Measurements from ENCODE around the gene PARD3B. TPM values are rescaled to one million over a fixed set of nuclear protein-coding genes. Genes with fewer than 3 reads are reported as not detected.

The PARD3B gene
- total and polyA plus RNA-seq, 4 donors: 6.8 to 50.9 (median 22.5) TPM

- H3K27me3 ChIP-seq (ENCODE audit: control insufficient read depth in 1 of 2, insufficient read depth in 2 of 2, low read length in 1 of 2): peaks cover 0 to 1% of the 10 kb centered on the region in 2 donors
- intact Hi-C loops (cut with DNase I): no loop called here
- no peak for DNase-seq
These were observed 317.5 kb downstream of the PARD3B start for GRCh38 chr2:204862809-204863208.

GRCh38 chr2:204863336-204863735 lies 318.1 kb downstream of the PARD3B start:
- Histone ChIP-seq H3K27ac (ENCODE audit: low read depth in 1 of 2, low read length in 2 of 2) (no peak overlapping the region), H3K36me3 (ENCODE audit: control insufficient read depth in 1 of 2, insufficient read depth in 2 of 2, low read length in 1 of 2) (no peaks in the 10 kb centered on the region), H3K27me3 (ENCODE audit: control insufficient read depth in 1 of 2, insufficient read depth in 2 of 2, low read length in 1 of 2) (peaks cover 0 to 1% of the 10 kb centered on the region in 2 donors), H3K9me3 (ENCODE audit: control insufficient read depth, low read length) (no peaks in the 10 kb centered on the region), H3K4me3 (ENCODE audit: low read length in 2 of 2) (no peak overlapping the region), H3K4me1 (ENCODE audit: control insufficient read depth in 1 of 2, insufficient read depth in 2 of 2, low read length in 2 of 2) (peaks cover 0 to 1% of the 10 kb centered on the region in 2 donors)
- ATAC-seq (ENCODE audit: low FRiP score) (no peak), DNase-seq (no peak)
- WGBS, 2 donors: 56 to 65% methylated on average over 4 of the region's 4 CpGs
- intact Hi-C loops (cut with DNase I): no loop called here

More at GRCh38 chr2:204862809-204863208, 317.5 kb downstream of the PARD3B start:
- H3K4me1 ChIP-seq (ENCODE audit: control insufficient read depth in 1 of 2, insufficient read depth in 2 of 2, low read length in 2 of 2): peaks cover 0 to 1% of the 10 kb centered on the region in 2 donors
- H3K27ac ChIP-seq (ENCODE audit: low read depth in 1 of 2, low read length in 2 of 2): no peak overlapping the region
- H3K9me3 ChIP-seq (ENCODE audit: control insufficient read depth, low read length): no peaks in the 10 kb centered on the region
- no peak overlapping the region for H3K4me3 ChIP-seq (ENCODE audit: low read length in 2 of 2)
- H3K36me3 ChIP-seq (ENCODE audit: control insufficient read depth in 1 of 2, insufficient read depth in 2 of 2, low read length in 1 of 2): no peaks in the 10 kb centered on the region
- WGBS, 2 donors: 95 to 99% methylated on average over 7 of the region's 7 CpGs
- no peak for ATAC-seq (ENCODE audit: low FRiP score)

GRCh38 chr2:204869132-204869823 lies 324.0 kb downstream of the PARD3B start:
- H3K27me3 ChIP-seq (ENCODE audit: control insufficient read depth in 1 of 2, insufficient read depth in 2 of 2, low read length in 1 of 2): no peaks in the 10 kb centered on the region
- no peak for DNase-seq
- intact Hi-C loops (cut with DNase I): no loop called here
- 6 to 7% methylated on average over 3 of the region's 3 CpGs for WGBS, 2 donors
- no peak overlapping the region for H3K27ac ChIP-seq (ENCODE audit: low read depth in 1 of 2, low read length in 2 of 2)
- ATAC-seq (ENCODE audit: low FRiP score): no peak
- H3K4me3 ChIP-seq (ENCODE audit: low read length in 2 of 2): no peak overlapping the region
- H3K36me3 ChIP-seq (ENCODE audit: control insufficient read depth in 1 of 2, insufficient read depth in 2 of 2, low read length in 1 of 2): no peaks in the 10 kb centered on the region
- no peaks in the 10 kb centered on the region for H3K9me3 ChIP-seq (ENCODE audit: control insufficient read depth, low read length)
- H3K4me1 ChIP-seq (ENCODE audit: control insufficient read depth in 1 of 2, insufficient read depth in 2 of 2, low read length in 2 of 2): peaks cover 0 to 4% of the 10 kb centered on the region in 2 donors

- Histone ChIP-seq H3K27me3 (ENCODE audit: control insufficient read depth in 1 of 2, insufficient read depth in 2 of 2, low read length in 1 of 2) (no peaks in the 10 kb centered on the region), H3K36me3 (ENCODE audit: control insufficient read depth in 1 of 2, insufficient read depth in 2 of 2, low read length in 1 of 2) (no peaks in the 10 kb centered on the region), H3K4me3 (ENCODE audit: low read length in 2 of 2) (no peak overlapping the region), H3K27ac (ENCODE audit: low read depth in 1 of 2, low read length in 2 of 2) (no peak overlapping the region), H3K4me1 (ENCODE audit: control insufficient read depth in 1 of 2, insufficient read depth in 2 of 2, low read length in 2 of 2) (peaks cover 0 to 4% of the 10 kb centered on the region in 2 donors), H3K9me3 (ENCODE audit: control insufficient read depth, low read length) (no peaks in the 10 kb centered on the region)
- ATAC-seq (ENCODE audit: low FRiP score) (no peak), DNase-seq (no peak)
- intact Hi-C loops (cut with DNase I): no loop called here
- 94 to 98% methylated on average over 2 of the region's 2 CpGs for WGBS, 2 donors
These were observed 324.8 kb downstream of the PARD3B start for GRCh38 chr2:204870053-204870452.

GRCh38 chr2:204871231-204871953 lies 326.1 kb downstream of the PARD3B start:
- ATAC-seq (ENCODE audit: low FRiP score) (no peak), DNase-seq (no peak)
- H3K27ac ChIP-seq (ENCODE audit: low read depth in 1 of 2, low read length in 2 of 2): no peak overlapping the region
- WGBS, 2 donors: 81 to 86% methylated on average over 1 of the region's 1 CpG
- peaks cover 0 to 4% of the 10 kb centered on the region in 2 donors for H3K4me1 ChIP-seq (ENCODE audit: control insufficient read depth in 1 of 2, insufficient read depth in 2 of 2, low read length in 2 of 2)
- no peaks in the 10 kb centered on the region for H3K36me3 ChIP-seq (ENCODE audit: control insufficient read depth in 1 of 2, insufficient read depth in 2 of 2, low read length in 1 of 2)
- intact Hi-C loops (cut with DNase I): no loop called here
- no peak overlapping the region for H3K4me3 ChIP-seq (ENCODE audit: low read length in 2 of 2)
- no peaks in the 10 kb centered on the region for H3K27me3 ChIP-seq (ENCODE audit: control insufficient read depth in 1 of 2, insufficient read depth in 2 of 2, low read length in 1 of 2)
- H3K9me3 ChIP-seq (ENCODE audit: control insufficient read depth, low read length): no peaks in the 10 kb centered on the region

- no peaks in the 10 kb centered on the region for H3K27me3 ChIP-seq (ENCODE audit: control insufficient read depth in 1 of 2, insufficient read depth in 2 of 2, low read length in 1 of 2)
- WGBS, 2 donors: 79 to 81% methylated on average over 4 of the region's 4 CpGs
- no peaks in the 10 kb centered on the region for H3K4me1 ChIP-seq (ENCODE audit: control insufficient read depth in 1 of 2, insufficient read depth in 2 of 2, low read length in 2 of 2)
- ATAC-seq (ENCODE audit: low FRiP score) (no peak), DNase-seq (no peak)
- H3K27ac ChIP-seq (ENCODE audit: low read depth in 1 of 2, low read length in 2 of 2): no peak overlapping the region
- H3K4me3 ChIP-seq (ENCODE audit: low read length in 2 of 2): no peak overlapping the region
- H3K36me3 ChIP-seq (ENCODE audit: control insufficient read depth in 1 of 2, insufficient read depth in 2 of 2, low read length in 1 of 2): no peaks in the 10 kb centered on the region
- no peaks in the 10 kb centered on the region for H3K9me3 ChIP-seq (ENCODE audit: control insufficient read depth, low read length)
- intact Hi-C loops (cut with DNase I): no loop called here
These were observed 331.0 kb downstream of the PARD3B start for GRCh38 chr2:204876311-204876710.

GRCh38 chr2:204877691-204878090 lies 332.4 kb downstream of the PARD3B start:
- Histone ChIP-seq H3K27ac (ENCODE audit: low read depth in 1 of 2, low read length in 2 of 2) (no peak overlapping the region), H3K36me3 (ENCODE audit: control insufficient read depth in 1 of 2, insufficient read depth in 2 of 2, low read length in 1 of 2) (no peaks in the 10 kb centered on the region), H3K27me3 (ENCODE audit: control insufficient read depth in 1 of 2, insufficient read depth in 2 of 2, low read length in 1 of 2) (no peaks in the 10 kb centered on the region), H3K9me3 (ENCODE audit: control insufficient read depth, low read length) (no peaks in the 10 kb centered on the region), H3K4me1 (ENCODE audit: control insufficient read depth in 1 of 2, insufficient read depth in 2 of 2, low read length in 2 of 2) (peaks cover 0 to 2% of the 10 kb centered on the region in 2 donors), H3K4me3 (ENCODE audit: low read length in 2 of 2) (no peak overlapping the region)
- DNase-seq (no peak), ATAC-seq (ENCODE audit: low FRiP score) (no peak)
- intact Hi-C loops (cut with DNase I): no loop called here

- WGBS, 2 donors: 95 to 97% methylated on average over 3 of the region's 3 CpGs
These were observed 335.7 kb downstream of the PARD3B start for GRCh38 chr2:204880928-204881327.

GRCh38 chr2:204881655-204882054 lies 336.4 kb downstream of the PARD3B start:
- Histone ChIP-seq H3K36me3 (ENCODE audit: control insufficient read depth in 1 of 2, insufficient read depth in 2 of 2, low read length in 1 of 2) (no peaks in the 10 kb centered on the region), H3K4me3 (ENCODE audit: low read length in 2 of 2) (no peak overlapping the region), H3K9me3 (ENCODE audit: control insufficient read depth, low read length) (no peaks in the 10 kb centered on the region), H3K27ac (ENCODE audit: low read depth in 1 of 2, low read length in 2 of 2) (no peak overlapping the region), H3K27me3 (ENCODE audit: control insufficient read depth in 1 of 2, insufficient read depth in 2 of 2, low read length in 1 of 2) (no peaks in the 10 kb centered on the region), H3K4me1 (ENCODE audit: control insufficient read depth in 1 of 2, insufficient read depth in 2 of 2, low read length in 2 of 2) (peaks cover 0 to 3% of the 10 kb centered on the region in 2 donors)
- 82 to 86% methylated on average over 4 of the region's 4 CpGs for WGBS, 2 donors
- DNase-seq: no peak
- intact Hi-C loops (cut with DNase I): no loop called here
- no peak for ATAC-seq (ENCODE audit: low FRiP score)

More at GRCh38 chr2:204880928-204881327, 335.7 kb downstream of the PARD3B start:
- intact Hi-C loops (cut with DNase I): no loop called here
- Histone ChIP-seq H3K4me1 (ENCODE audit: control insufficient read depth in 1 of 2, insufficient read depth in 2 of 2, low read length in 2 of 2) (peaks cover 0 to 3% of the 10 kb centered on the region in 2 donors), H3K36me3 (ENCODE audit: control insufficient read depth in 1 of 2, insufficient read depth in 2 of 2, low read length in 1 of 2) (no peaks in the 10 kb centered on the region), H3K9me3 (ENCODE audit: control insufficient read depth, low read length) (no peaks in the 10 kb centered on the region), H3K4me3 (ENCODE audit: low read length in 2 of 2) (no peak overlapping the region), H3K27me3 (ENCODE audit: control insufficient read depth in 1 of 2, insufficient read depth in 2 of 2, low read length in 1 of 2) (no peaks in the 10 kb centered on the region), H3K27ac (ENCODE audit: low read depth in 1 of 2, low read length in 2 of 2) (no peak overlapping the region)
- no peak for DNase-seq
- ATAC-seq (ENCODE audit: low FRiP score): no peak

Measured in aorta (tissue), 5 donors.